Measurements from ENCODE around the gene FGF18. TPM values are rescaled to one million over a fixed set of nuclear protein-coding genes. Genes with fewer than 3 reads are reported as not detected.

The FGF18 gene
- total RNA-seq, 2 donors from 2014 or later, result 0.12 to 0.17 TPM

GRCh38 chr5:171478946-171479775, 59.7 kb downstream of the FGF18 start:
- ATAC-seq (replicated peaks in 1 of 2), result no peak
- no peak for DNase-seq
- Mint-ChIP-seq H3K27ac (no peak overlapping the region), H3K27me3 (ENCODE audit: low read depth) (peaks cover 9% of the 10 kb centered on the region), H3K9me3 (no peaks in the 10 kb centered on the region), H3K36me3 (ENCODE audit: insufficient read depth in 2 of 2) (no peaks in the 10 kb centered on the region), H3K4me3 (no peak overlapping the region), H3K4me1 (ENCODE audit: low read depth) (no peaks in the 10 kb centered on the region)

GRCh38 chr5:171479776-171480125, 60.3 kb downstream of the FGF18 start:
- peaks cover 15% of the 10 kb centered on the region for H3K27me3 Mint-ChIP-seq (ENCODE audit: low read depth)
- no peak overlapping the region for H3K27ac Mint-ChIP-seq
- no peaks in the 10 kb centered on the region for H3K4me1 Mint-ChIP-seq (ENCODE audit: low read depth)
- no peaks in the 10 kb centered on the region for H3K9me3 Mint-ChIP-seq
- H3K36me3 Mint-ChIP-seq (ENCODE audit: insufficient read depth in 2 of 2), result no peaks in the 10 kb centered on the region
- DNase-seq (no peak), ATAC-seq (replicated peaks in 1 of 2) (no peak)
- no peak overlapping the region for H3K4me3 Mint-ChIP-seq

GRCh38 chr5:171480239-171480638, 60.8 kb downstream of the FGF18 start:
- Mint-ChIP-seq H3K36me3 (ENCODE audit: insufficient read depth in 2 of 2) (no peaks in the 10 kb centered on the region), H3K27ac (no peak overlapping the region), H3K9me3 (no peaks in the 10 kb centered on the region), H3K4me3 (no peak overlapping the region), H3K4me1 (ENCODE audit: low read depth) (no peaks in the 10 kb centered on the region), H3K27me3 (ENCODE audit: low read depth) (peaks cover 15% of the 10 kb centered on the region)
- ATAC-seq (replicated peaks in 1 of 2) (no peak), DNase-seq (no peak)

- Mint-ChIP-seq H3K27ac (no peak overlapping the region), H3K9me3 (no peaks in the 10 kb centered on the region), H3K36me3 (ENCODE audit: insufficient read depth in 2 of 2) (no peaks in the 10 kb centered on the region), H3K4me3 (no peak overlapping the region), H3K27me3 (ENCODE audit: low read depth) (peaks cover 15% of the 10 kb centered on the region), H3K4me1 (ENCODE audit: low read depth) (no peaks in the 10 kb centered on the region)
- DNase-seq (no peak), ATAC-seq (replicated peaks in 1 of 2) (no peak)
Measured at GRCh38 chr5:171481571-171482433, 62.4 kb downstream of the FGF18 start.

- ATAC-seq (replicated peaks in 1 of 2) (no peak), DNase-seq (no peak)
- Mint-ChIP-seq H3K4me1 (ENCODE audit: low read depth) (no peaks in the 10 kb centered on the region), H3K9me3 (no peaks in the 10 kb centered on the region), H3K27ac (no peak overlapping the region), H3K36me3 (ENCODE audit: insufficient read depth in 2 of 2) (no peaks in the 10 kb centered on the region), H3K4me3 (no peak overlapping the region), H3K27me3 (ENCODE audit: low read depth) (peaks cover 21% of the 10 kb centered on the region)
Measured at GRCh38 chr5:171482434-171482730, 62.9 kb downstream of the FGF18 start.

- Mint-ChIP-seq H3K4me3 (no peak overlapping the region), H3K27ac (no peak overlapping the region)
Measured at GRCh38 chr5:171483551-171484135, 64.2 kb downstream of the FGF18 start.

GRCh38 chr5:171484460-171484899, 65.0 kb downstream of the FGF18 start:
- no peak overlapping the region for H3K4me3 Mint-ChIP-seq
- peaks cover 30% of the 10 kb centered on the region for H3K27me3 Mint-ChIP-seq (ENCODE audit: low read depth)
- H3K9me3 Mint-ChIP-seq, result no peaks in the 10 kb centered on the region
- DNase-seq (peak; percentile 41 to 56), ATAC-seq (replicated peaks in 1 of 2) (peak; percentile 44 to 47)
- H3K27ac Mint-ChIP-seq, result no peak overlapping the region
- no peaks in the 10 kb centered on the region for H3K36me3 Mint-ChIP-seq (ENCODE audit: insufficient read depth in 2 of 2)
- no peaks in the 10 kb centered on the region for H3K4me1 Mint-ChIP-seq (ENCODE audit: low read depth)

More at GRCh38 chr5:171483551-171484135, 64.2 kb downstream of the FGF18 start:
- ATAC-seq (replicated peaks in 1 of 2), result no peak
- no peak for DNase-seq
- Mint-ChIP-seq H3K4me1 (ENCODE audit: low read depth) (no peaks in the 10 kb centered on the region), H3K36me3 (ENCODE audit: insufficient read depth in 2 of 2) (no peaks in the 10 kb centered on the region), H3K27me3 (ENCODE audit: low read depth) (peaks cover 30% of the 10 kb centered on the region), H3K9me3 (no peaks in the 10 kb centered on the region)

- Mint-ChIP-seq H3K4me1 (ENCODE audit: low read depth) (no peaks in the 10 kb centered on the region), H3K4me3 (no peak overlapping the region), H3K36me3 (ENCODE audit: insufficient read depth in 2 of 2) (no peaks in the 10 kb centered on the region), H3K9me3 (no peaks in the 10 kb centered on the region), H3K27me3 (ENCODE audit: low read depth) (peaks cover 36% of the 10 kb centered on the region), H3K27ac (no peak overlapping the region)
- ATAC-seq (replicated peaks in 1 of 2) (no peak), DNase-seq (no peak)
Measured at GRCh38 chr5:171485668-171486067, 66.2 kb downstream of the FGF18 start.

GRCh38 chr5:171486613-171487012, 67.2 kb downstream of the FGF18 start:
- ATAC-seq (replicated peaks in 1 of 2) (no peak), DNase-seq (no peak)
- no peak overlapping the region for H3K4me3 Mint-ChIP-seq
- H3K9me3 Mint-ChIP-seq, result no peaks in the 10 kb centered on the region
- no peaks in the 10 kb centered on the region for H3K4me1 Mint-ChIP-seq (ENCODE audit: low read depth)
- H3K27me3 Mint-ChIP-seq (ENCODE audit: low read depth), result peaks cover 38% of the 10 kb centered on the region
- no peaks in the 10 kb centered on the region for H3K36me3 Mint-ChIP-seq (ENCODE audit: insufficient read depth in 2 of 2)
- H3K27ac Mint-ChIP-seq, result no peak overlapping the region

- Mint-ChIP-seq H3K9me3 (no peaks in the 10 kb centered on the region), H3K4me1 (ENCODE audit: low read depth) (no peaks in the 10 kb centered on the region), H3K27ac (no peak overlapping the region), H3K27me3 (ENCODE audit: low read depth) (peaks cover 38% of the 10 kb centered on the region), H3K4me3 (no peak overlapping the region), H3K36me3 (ENCODE audit: insufficient read depth in 2 of 2) (no peaks in the 10 kb centered on the region)
- ATAC-seq (replicated peaks in 1 of 2), result no peak
- DNase-seq, result no peak
Measured at GRCh38 chr5:171488876-171489275, 69.4 kb downstream of the FGF18 start.

- Mint-ChIP-seq H3K36me3 (ENCODE audit: insufficient read depth in 2 of 2) (no peaks in the 10 kb centered on the region), H3K27me3 (ENCODE audit: low read depth) (peaks cover 16% of the 10 kb centered on the region), H3K4me1 (ENCODE audit: low read depth) (no peaks in the 10 kb centered on the region), H3K27ac (no peak overlapping the region), H3K4me3 (no peak overlapping the region), H3K9me3 (no peaks in the 10 kb centered on the region)
- no peak for ATAC-seq (replicated peaks in 1 of 2)
- DNase-seq, result no peak
Measured at GRCh38 chr5:171492781-171493180, 73.3 kb downstream of the FGF18 start.

GRCh38 chr5:171493646-171494393, 74.4 kb downstream of the FGF18 start:
- Mint-ChIP-seq H3K36me3 (ENCODE audit: insufficient read depth in 2 of 2) (no peaks in the 10 kb centered on the region), H3K27me3 (ENCODE audit: low read depth) (peaks cover 8% of the 10 kb centered on the region), H3K4me1 (ENCODE audit: low read depth) (no peaks in the 10 kb centered on the region), H3K27ac (no peak overlapping the region), H3K4me3 (no peak overlapping the region), H3K9me3 (no peaks in the 10 kb centered on the region)
- DNase-seq (no peak), ATAC-seq (replicated peaks in 1 of 2) (no peak)
